Camera-type eye (tissue), 1 donor: ENCODE results near the gene DNASE2B. TPM values are rescaled to one million over a fixed set of nuclear protein-coding genes. Genes with fewer than 3 reads are reported as not detected.

Experiments
- total RNA-seq: library from RNA; depleted of rRNA; stranded (reverse); fragments of >200 nt; gene quantifications from one replicate; pipeline ENCODE4 v1.2.3, GENCODE V29; 2014

DNASE2B gene, protein sequence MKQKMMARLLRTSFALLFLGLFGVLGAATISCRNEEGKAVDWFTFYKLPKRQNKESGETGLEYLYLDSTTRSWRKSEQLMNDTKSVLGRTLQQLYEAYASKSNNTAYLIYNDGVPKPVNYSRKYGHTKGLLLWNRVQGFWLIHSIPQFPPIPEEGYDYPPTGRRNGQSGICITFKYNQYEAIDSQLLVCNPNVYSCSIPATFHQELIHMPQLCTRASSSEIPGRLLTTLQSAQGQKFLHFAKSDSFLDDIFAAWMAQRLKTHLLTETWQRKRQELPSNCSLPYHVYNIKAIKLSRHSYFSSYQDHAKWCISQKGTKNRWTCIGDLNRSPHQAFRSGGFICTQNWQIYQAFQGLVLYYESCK
- 3.0 TPM for total RNA-seq

DNA sequence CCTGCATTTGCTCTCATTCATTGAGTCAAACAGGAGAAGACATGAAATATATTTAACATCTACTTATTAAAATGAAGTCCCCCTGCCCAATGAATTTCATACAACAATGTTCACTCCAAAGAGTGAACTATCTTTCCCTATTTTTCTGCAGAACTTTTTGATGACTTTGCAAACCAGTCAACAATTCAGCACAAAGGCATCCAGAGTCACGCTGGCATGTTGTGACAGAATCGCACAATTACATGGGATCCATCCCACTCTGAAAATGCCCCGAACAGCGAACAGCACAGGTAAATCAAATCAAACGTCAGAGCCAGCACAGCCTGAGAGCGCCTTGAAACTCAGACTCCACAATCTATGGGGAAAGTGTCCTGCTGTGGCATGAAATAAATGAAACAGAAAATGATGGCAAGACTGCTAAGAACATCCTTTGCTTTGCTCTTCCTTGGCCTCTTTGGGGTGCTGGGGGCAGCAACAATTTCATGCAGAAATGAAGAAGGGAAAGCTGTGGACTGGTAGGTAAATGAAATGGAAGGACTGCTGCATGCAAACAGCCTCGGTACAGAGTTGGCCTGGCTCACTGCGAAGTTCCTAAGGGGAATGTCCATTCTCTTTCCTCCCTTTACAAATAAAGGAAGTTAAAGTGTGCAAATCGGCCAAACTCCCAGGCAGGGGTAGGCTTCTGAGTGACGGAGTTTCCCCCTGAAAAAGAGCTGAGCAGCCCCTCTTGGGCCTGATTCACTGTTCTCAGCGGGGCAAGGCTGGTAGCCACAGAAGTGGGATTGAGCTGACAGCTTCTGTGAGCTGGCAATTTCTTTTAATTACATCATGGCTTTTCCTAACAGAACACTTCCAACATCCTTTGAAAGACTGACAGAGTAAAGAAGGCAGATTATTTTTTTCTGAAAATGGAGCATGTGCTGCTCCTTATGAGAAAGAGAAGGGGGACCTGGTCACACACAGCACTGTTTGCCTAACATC, at the start of gene DNASE2B:
Gene DNASE2B (plus strand): TSS at position 310 of the 981 bp plus-strand sequence. CDS start 81 bp downstream, at position 391.

Other genes starting within 250 kb of the DNASE2B start
- 5.2 TPM for gene SAMD13, start 96.8 kb upstream of the DNASE2B start, total RNA-seq
- gene RPF1, start 80.8 kb downstream of the DNASE2B start, total RNA-seq, result 53.9 TPM
- gene SPATA1, start 107.9 kb downstream of the DNASE2B start, total RNA-seq, result 1.8 TPM
- 18.1 TPM for gene GNG5, start 108.1 kb downstream of the DNASE2B start, total RNA-seq
- 31.9 TPM for gene CTBS, start 176.0 kb downstream of the DNASE2B start, total RNA-seq